ENCODE measurements around the gene GABRB2.

DNA sequence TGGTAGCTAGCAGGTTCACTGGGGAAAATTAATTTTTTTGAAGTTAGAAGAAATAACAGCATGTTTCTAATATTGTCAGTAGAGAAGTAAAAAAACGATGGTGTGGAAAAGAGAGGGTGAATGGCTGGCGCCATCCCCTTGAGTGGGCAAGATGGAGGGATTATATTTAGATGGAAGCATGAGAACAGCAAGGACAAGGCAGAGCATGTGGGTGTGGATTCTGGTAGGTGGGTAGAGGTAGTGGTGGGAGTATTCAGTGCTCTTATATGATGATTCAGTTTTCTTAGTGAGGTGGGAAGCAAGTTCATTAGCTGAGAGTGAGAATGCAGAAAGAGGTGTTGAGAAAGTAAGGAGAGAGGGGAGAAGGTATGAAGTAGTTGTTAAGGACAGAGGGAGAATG is 188.1 kb downstream of the GABRB2 start:
- TF ChIP-seq, protein P1, sequence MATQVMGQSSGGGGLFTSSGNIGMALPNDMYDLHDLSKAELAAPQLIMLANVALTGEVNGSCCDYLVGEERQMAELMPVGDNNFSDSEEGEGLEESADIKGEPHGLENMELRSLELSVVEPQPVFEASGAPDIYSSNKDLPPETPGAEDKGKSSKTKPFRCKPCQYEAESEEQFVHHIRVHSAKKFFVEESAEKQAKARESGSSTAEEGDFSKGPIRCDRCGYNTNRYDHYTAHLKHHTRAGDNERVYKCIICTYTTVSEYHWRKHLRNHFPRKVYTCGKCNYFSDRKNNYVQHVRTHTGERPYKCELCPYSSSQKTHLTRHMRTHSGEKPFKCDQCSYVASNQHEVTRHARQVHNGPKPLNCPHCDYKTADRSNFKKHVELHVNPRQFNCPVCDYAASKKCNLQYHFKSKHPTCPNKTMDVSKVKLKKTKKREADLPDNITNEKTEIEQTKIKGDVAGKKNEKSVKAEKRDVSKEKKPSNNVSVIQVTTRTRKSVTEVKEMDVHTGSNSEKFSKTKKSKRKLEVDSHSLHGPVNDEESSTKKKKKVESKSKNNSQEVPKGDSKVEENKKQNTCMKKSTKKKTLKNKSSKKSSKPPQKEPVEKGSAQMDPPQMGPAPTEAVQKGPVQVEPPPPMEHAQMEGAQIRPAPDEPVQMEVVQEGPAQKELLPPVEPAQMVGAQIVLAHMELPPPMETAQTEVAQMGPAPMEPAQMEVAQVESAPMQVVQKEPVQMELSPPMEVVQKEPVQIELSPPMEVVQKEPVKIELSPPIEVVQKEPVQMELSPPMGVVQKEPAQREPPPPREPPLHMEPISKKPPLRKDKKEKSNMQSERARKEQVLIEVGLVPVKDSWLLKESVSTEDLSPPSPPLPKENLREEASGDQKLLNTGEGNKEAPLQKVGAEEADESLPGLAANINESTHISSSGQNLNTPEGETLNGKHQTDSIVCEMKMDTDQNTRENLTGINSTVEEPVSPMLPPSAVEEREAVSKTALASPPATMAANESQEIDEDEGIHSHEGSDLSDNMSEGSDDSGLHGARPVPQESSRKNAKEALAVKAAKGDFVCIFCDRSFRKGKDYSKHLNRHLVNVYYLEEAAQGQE (IDR thresholded peaks at IDR 0.05; ENCODE audit: low read depth) = no peak
- no peak for TF ChIP-seq CEBPB (IDR thresholded peaks at IDR 0.05)
